Limb (tissue), 2 donors: ENCODE data around the gene GDF11.
A peak's percentile ranks its signal among the peaks of the same experiment; 100 is the strongest.

Experiments used
- DNase-seq, 2 donors: peaks; one replicate each; pipeline ENCODE4 v3.0.0-alpha.2; 2016; ENCODE audit errors: extremely low spot score in 2 of 2

Gene GDF11

GRCh38 chr12:55742719-55743405 lies at the start of gene GDF11:
GDF11 (plus strand) TSS chr12:55743122; CDS start chr12:55743317, 195 bp downstream.
- DNase-seq = peak; percentile 88 to 91

- DNase-seq = no peak
These were observed 49.4 kb upstream of the GDF11 start for GRCh38 chr12:55693323-55694187.

GRCh38 chr12:55694188-55694515 lies 48.8 kb upstream of the GDF11 start:
- no peak for DNase-seq

- no peak for DNase-seq
These were observed 48.3 kb upstream of the GDF11 start for GRCh38 chr12:55694651-55695050.

- no peak for DNase-seq
These were observed 47.6 kb upstream of the GDF11 start for GRCh38 chr12:55695349-55695748.

- DNase-seq = no peak
These were observed 46.8 kb upstream of the GDF11 start for GRCh38 chr12:55696141-55696540.

- no peak for DNase-seq
These were observed 46.0 kb upstream of the GDF11 start for GRCh38 chr12:55696796-55697462.

GRCh38 chr12:55697686-55698085 lies 45.2 kb upstream of the GDF11 start:
- DNase-seq = no peak

- no peak for DNase-seq
These were observed 44.5 kb upstream of the GDF11 start for GRCh38 chr12:55698241-55698955.

- no peak for DNase-seq
These were observed 44.0 kb upstream of the GDF11 start for GRCh38 chr12:55698965-55699364.

- DNase-seq = no peak
These were observed 43.4 kb upstream of the GDF11 start for GRCh38 chr12:55699471-55700055.

- DNase-seq = no peak
These were observed 42.5 kb upstream of the GDF11 start for GRCh38 chr12:55700255-55701018.

GRCh38 chr12:55702861-55703260 lies 40.1 kb upstream of the GDF11 start:
- DNase-seq = no peak

- DNase-seq = peak; percentile 70 to 75
These were observed 39.6 kb upstream of the GDF11 start for GRCh38 chr12:55703288-55703687.

GRCh38 chr12:55703901-55704761 lies 38.8 kb upstream of the GDF11 start:
- DNase-seq = peak; percentile 66 to 74

GRCh38 chr12:55704824-55705718 lies 37.9 kb upstream of the GDF11 start:
- no peak for DNase-seq

GRCh38 chr12:55705782-55706402 lies 37.0 kb upstream of the GDF11 start:
- no peak for DNase-seq

- no peak for DNase-seq
These were observed 36.2 kb upstream of the GDF11 start for GRCh38 chr12:55706568-55707218.
